ENCODE measurements around the gene PDIA2. TPM values are rescaled to one million over a fixed set of nuclear protein-coding genes. Genes with fewer than 3 reads are reported as not detected.

PDIA2 gene
- polyA plus RNA-seq, 1 of the 3 experiments (the other 2 are of a cell fraction) = 1.7 TPM

DNA sequence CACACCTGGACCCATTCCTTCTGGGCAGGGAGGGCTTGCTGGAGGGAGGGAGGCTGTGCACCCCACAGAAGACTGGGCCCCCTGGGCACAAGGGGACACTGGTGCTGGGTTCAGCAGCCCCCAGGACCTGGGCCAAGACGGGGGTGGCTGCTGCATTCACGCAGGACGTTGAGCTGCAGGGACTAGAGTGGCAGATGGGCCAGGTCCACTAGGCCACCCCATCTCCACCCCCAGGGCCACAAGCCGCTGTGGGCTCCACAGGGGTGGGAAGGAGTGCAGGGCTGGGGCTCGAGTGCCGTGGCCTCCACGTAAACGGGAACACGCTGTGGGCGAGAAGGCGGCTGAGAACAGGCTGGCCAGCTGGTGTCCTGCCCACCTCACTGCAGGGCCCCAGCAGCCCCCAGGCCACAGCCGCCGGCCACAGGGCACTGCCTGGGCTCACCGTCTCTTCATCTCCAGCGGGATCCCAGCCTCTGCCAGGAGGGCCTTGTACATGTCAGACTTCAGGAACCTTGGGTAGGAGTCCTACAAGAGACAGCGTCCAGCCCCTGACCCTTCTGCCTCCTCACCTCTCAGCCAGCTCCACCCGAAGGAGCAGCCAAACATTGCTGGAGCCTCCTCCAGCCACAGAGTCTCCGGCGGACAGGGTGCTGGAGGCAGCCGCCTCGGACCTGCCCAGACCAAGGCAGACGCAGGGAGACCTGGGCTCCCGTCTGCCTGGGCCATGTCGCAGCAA lies 13.7 kb upstream of the PDIA2 start:
- TF ChIP-seq RAD21 (IDR thresholded peaks at IDR 0.05; ENCODE audit: low read length) (no peak), FOXM1 (IDR thresholded peaks at IDR 0.05; ENCODE audit: low read depth) (no peak), IRF3 (IDR thresholded peaks at IDR 0.05; ENCODE audit: low read depth, low read length) (no peak), RCOR1 (IDR thresholded peaks at IDR 0.05; ENCODE audit: low read length) (no peak), SMC3 (IDR thresholded peaks at IDR 0.05; ENCODE audit: low read depth, low read length) (no peak), GATA2 (CRISPR knock-in tag; IDR thresholded peaks at IDR 0.05) (no peak), POLR2AphosphoS5 (IDR thresholded peaks at IDR 0.05; ENCODE audit: low read depth, low read length) (no peak), ELF1 (IDR thresholded peaks at IDR 0.05) (no peak)
- TF ChIP-seq, protein P1, sequence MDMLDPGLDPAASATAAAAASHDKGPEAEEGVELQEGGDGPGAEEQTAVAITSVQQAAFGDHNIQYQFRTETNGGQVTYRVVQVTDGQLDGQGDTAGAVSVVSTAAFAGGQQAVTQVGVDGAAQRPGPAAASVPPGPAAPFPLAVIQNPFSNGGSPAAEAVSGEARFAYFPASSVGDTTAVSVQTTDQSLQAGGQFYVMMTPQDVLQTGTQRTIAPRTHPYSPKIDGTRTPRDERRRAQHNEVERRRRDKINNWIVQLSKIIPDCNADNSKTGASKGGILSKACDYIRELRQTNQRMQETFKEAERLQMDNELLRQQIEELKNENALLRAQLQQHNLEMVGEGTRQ (IDR thresholded peaks at IDR 0.05; ENCODE audit: borderline replicate concordance, low read depth, low read length) = no peak
- no peak overlapping the region for H3K9ac ChIP-seq
- WGBS (ENCODE audit: low lambda C conversion rate) = 85% methylated on average over 6 of the region's 24 CpGs
- no peak overlapping the region for H2AFZ ChIP-seq (ENCODE audit: low read depth)
- POLR2A ChIA-PET = no interaction called here
- H4K20me1 ChIP-seq (ENCODE audit: insufficient read depth) = no peaks in the 10 kb centered on the region
- peaks cover 0 to 8% of the 10 kb centered on the region in 2 experiments for H3K36me3 ChIP-seq (replicated peaks in 1 of 2; ENCODE audit: control insufficient read depth in 1 of 2, insufficient read depth in 2 of 2, low read length in 1 of 2)
- H3K9me3 ChIP-seq = no peaks in the 10 kb centered on the region
- H3F3A ChIP-seq (replicated peaks; ENCODE audit: insufficient read depth) = no peaks in the 10 kb centered on the region
- no peaks in the 10 kb centered on the region for H3K27me3 ChIP-seq (ENCODE audit: insufficient read depth)
- no peak overlapping the region for H3K27ac ChIP-seq (ENCODE audit: low read depth in 2 of 2, low read length in 1 of 2)
- no peaks in the 10 kb centered on the region for H3K9me2 ChIP-seq
- H3K4me3 ChIP-seq (ENCODE audit: low read depth in 2 of 2, low read length in 1 of 2) = no peak overlapping the region
- H3K4me1 ChIP-seq (ENCODE audit: control insufficient read depth in 1 of 2, insufficient read depth in 2 of 2, low read depth in 1 of 2, low read length in 1 of 2) = peaks cover 0 to 8% of the 10 kb centered on the region in 2 experiments; a peak in 1 of 4 replicates
- CTCF ChIA-PET = interaction anchor here (1.3 kb wide), 1 partner anchor 93 kb away, joined by 3 read pairs; no protein-coding TSS in a partner anchor
- no peak overlapping the region for H3K4me2 ChIP-seq
- no peak for DNase-seq
- no peaks in the 10 kb centered on the region for H3K79me2 ChIP-seq (ENCODE audit: insufficient read depth)

DNA sequence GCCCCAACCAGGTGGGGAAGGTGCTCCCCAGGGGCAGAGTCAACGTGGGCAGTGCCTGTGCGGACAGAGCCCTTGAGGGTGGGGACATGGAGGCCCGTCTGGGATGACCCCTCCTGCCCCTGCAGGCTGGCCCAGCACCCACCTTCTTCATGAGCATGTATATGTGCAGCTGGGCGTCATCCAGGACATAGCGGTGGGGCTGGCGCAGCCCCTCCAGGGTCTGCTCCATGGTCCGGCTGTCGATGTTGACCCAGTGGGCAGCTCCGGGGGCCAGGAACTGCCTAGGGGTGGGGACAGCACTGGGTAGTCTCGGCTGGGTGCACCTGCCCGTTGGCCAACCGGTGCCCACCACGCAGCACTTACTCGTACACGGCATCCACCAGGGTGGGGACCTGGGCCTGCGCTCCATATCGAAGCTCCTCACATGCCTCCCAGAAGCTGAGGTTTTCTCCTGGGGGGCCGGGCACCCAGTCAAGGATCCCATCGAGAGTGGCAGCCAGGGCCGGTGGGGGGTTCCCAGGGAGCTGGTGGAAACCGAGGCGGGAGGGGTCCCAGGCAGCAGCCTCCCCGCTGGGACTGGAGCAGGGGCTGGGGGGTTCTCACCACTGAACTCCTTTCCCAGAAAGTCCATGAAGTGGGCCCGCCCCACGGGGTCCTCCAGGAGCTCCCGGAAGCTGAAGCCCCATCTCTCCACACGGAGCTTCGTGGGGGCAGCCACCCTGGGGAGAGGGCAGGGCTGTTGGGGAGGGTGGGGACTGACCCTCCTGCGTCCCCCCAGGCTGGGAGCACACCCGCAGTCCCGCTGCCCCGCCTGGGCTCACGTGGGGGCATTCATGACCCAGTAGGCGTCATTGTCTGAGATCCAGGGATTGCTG lies 12.3 kb upstream of the PDIA2 start:
- H3K4me3 ChIP-seq (ENCODE audit: low read depth in 2 of 2, low read length in 1 of 2) = no peak overlapping the region
- no peaks in the 10 kb centered on the region for H3K9me2 ChIP-seq
- 68% methylated on average over 8 of the region's 34 CpGs for WGBS (ENCODE audit: low lambda C conversion rate)
- no peak for DNase-seq
- no peak overlapping the region for H3K9ac ChIP-seq
- CTCF ChIA-PET = interaction anchor here (0.7 to 1.1 kb wide), 3 partner anchors 8 to 205 kb away, joined by 3 read pairs; no protein-coding TSS in a partner anchor
- no peaks in the 10 kb centered on the region for H4K20me1 ChIP-seq (ENCODE audit: insufficient read depth)
- H3K79me2 ChIP-seq (ENCODE audit: insufficient read depth) = no peaks in the 10 kb centered on the region
- TF ChIP-seq TCF12 (IDR thresholded peaks at IDR 0.05) (no peak), RCOR1 (IDR thresholded peaks at IDR 0.05; ENCODE audit: low read length) (no peak), TEAD4 (IDR thresholded peaks at IDR 0.05; ENCODE audit: borderline replicate concordance, insufficient read depth) (no peak), REST (IDR thresholded peaks at IDR 0.05; ENCODE audit: low read depth, low read length) (no peak)
- TF ChIP-seq, protein P2, sequence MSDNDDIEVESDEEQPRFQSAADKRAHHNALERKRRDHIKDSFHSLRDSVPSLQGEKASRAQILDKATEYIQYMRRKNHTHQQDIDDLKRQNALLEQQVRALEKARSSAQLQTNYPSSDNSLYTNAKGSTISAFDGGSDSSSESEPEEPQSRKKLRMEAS (IDR thresholded peaks at IDR 0.05; ENCODE audit: low read depth) = no peak
- H3K4me1 ChIP-seq (ENCODE audit: control insufficient read depth in 1 of 2, insufficient read depth in 2 of 2, low read depth in 1 of 2, low read length in 1 of 2) = peaks cover 0 to 14% of the 10 kb centered on the region in 2 experiments; a peak in 1 of 4 replicates
- no peaks in the 10 kb centered on the region for H3K9me3 ChIP-seq
- POLR2A ChIA-PET = no interaction called here
- no peaks in the 10 kb centered on the region for H3F3A ChIP-seq (replicated peaks; ENCODE audit: insufficient read depth)
- no peak overlapping the region for H2AFZ ChIP-seq (ENCODE audit: low read depth)
- H3K27me3 ChIP-seq (ENCODE audit: insufficient read depth) = no peaks in the 10 kb centered on the region
- H3K36me3 ChIP-seq (replicated peaks in 1 of 2; ENCODE audit: control insufficient read depth in 1 of 2, insufficient read depth in 2 of 2, low read length in 1 of 2) = no peaks in the 10 kb centered on the region
- H3K4me2 ChIP-seq = no peak overlapping the region
- no peak overlapping the region for H3K27ac ChIP-seq (ENCODE audit: low read depth in 2 of 2, low read length in 1 of 2)
